Measurements from ENCODE around the gene NUDT14. TPM values are rescaled to one million over a fixed set of nuclear protein-coding genes. Genes with fewer than 3 reads are reported as not detected.

NUDT14 gene
- total RNA-seq, 1 donor from 2014 or later: 44.8 TPM

DNA sequence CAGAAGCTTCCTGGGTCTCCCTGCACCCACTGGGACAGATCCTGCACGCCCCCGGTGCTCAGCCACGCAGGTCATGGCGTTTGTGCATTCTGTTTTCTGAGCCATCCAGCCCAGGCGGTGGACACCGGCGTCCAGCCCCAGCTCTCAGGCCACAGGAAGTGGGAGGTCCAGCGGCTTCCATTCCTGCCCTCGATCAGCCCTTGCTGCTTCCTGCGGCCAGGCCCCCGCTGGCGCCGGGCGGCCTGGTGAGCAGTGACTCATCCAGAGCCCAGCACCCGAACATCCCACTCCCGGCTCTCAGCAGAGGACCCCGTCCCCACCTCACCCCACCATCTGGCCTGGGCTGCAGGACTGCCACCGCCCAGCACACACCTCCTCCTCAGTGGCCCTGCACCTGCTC is 18.0 kb upstream of the NUDT14 start:
- peak; percentile 44 for DNase-seq (ENCODE audit: low read depth, low spot score)

DNA sequence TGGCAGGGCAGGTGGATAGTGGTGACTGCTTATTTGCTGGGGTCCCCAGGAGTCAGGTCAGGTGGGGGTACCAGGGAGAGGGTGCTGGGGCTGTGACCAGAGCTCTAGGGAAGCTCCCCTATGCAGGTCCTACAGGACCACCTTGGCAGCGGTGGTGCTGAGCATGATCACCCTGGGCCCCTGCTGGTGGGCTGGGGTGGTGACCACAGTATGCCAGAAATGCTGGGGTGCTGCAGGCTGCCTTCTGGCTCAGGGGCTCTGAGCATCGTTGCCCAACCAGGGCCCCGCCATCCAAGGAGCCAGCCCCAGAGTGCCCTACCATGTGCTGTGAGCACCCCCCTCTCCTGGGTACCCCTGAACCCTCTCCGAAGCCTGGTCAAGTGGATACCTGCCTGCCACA is 17.5 kb upstream of the NUDT14 start:
- no peak for DNase-seq (ENCODE audit: low read depth, low spot score)

DNA sequence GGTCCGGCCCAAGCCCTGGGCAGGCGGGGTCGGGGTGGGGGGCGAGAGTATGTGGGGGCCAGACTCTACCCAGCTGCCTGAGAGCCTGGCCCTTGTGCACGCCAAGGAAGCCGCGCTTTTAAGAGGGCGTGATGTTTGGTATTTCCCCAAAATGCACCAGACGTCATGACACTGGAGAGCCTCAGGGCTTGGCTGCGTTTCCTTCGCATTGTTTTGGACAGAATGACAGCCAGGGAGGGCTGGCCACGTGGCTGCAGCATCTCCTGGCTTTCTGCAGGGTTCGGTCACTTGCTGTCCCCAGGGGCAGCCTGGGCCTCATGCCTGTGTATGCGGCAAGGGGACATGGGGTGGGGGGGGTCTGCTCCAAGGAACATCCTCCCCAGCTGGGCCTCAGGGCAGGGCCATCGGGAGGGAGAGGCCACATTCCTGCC is 16.1 kb upstream of the NUDT14 start:
- DNase-seq (ENCODE audit: low read depth, low spot score): no peak

DNA sequence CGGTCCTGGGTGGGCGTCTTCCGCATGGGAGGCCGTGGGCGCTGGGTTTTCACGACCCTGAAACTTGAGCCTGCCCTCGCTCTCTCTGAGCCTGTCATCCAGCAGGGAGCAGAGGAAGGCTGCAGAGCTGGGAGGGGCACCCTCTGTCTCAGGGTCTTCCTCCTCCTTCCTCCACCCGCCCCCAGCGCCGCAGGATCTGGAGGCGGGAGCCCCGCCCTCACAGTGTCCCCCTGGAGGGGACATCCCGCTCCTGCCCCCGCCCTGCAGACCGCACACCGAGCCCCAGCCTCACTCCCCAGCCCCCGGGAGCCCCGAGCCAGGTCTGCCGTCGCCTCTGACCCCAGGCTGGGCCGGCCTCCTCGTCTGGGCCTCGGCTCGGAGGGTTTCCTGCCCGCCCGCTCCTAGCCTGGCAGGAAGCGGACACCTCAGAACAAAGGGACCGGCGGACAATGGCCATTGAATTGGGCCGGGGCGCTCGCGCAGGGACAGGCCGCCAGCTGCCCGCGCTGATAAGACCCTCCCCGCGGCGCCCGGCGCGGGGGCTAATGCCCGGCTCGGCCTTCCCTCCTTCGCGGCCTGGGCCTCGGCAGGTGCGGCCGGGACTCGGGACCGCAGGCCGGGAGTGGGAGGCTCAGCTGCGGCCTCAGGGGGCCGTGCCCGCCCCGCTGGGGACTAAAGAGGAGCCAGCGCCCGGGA is 15.3 kb upstream of the NUDT14 start:
- DNase-seq (ENCODE audit: low read depth, low spot score): no peak

DNA sequence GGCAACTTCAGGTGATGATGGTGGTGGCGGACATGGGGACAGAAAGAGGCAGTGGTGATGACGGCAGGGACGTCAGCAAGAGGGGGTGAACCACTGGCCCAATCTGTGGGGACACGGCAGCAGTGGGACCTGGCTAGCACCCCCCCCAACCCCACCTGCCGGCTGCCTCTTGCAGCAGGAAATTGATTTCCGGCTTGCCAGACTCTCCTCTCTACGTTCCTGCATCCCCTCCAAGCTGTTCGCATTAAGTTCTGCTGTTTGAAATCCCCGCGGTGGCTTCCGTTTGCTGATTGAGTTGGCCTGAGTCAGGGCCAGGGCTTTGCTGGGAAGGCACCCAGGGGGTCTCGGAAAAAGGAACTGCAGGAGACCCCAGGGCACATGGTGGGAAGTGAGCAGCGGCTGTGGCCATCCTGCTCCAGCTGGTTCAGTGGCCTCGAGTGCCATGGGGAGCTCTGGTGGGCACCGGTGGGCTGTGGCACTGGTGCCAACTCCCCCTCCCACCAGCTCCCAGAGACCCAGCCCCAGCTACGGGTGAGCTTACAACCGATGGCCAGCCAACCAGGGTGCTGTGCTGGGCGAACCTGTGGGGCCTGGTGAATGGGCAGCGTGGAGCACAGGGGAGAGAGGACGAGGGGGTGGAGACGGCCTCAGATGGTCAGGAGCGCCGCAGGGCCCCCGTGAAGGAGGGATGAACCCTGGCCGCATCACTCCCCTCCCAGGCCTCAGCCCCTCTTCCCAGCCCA is 14.6 kb upstream of the NUDT14 start:
- DNase-seq (ENCODE audit: low read depth, low spot score): no peak

DNA sequence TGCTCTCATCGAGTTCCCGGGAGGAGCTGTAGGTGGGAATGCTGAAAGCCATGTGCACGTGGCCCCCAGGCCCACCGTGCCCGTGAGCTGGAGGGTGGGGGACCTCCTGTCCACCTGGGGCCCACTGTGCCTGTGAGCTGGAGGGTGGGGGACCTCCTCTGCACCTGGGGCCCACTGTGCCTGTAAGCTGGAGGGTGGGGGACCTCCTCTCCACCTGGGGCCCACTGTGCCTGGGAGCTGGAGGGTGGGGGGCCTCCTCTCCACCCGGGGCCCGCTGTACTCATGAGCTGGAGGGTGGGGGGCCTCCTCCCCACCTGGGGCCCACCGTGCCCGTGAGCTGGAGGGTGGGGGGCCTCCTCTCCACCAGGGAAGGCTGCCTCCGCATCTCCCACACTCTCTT is 13.9 kb upstream of the NUDT14 start:
- no peak for DNase-seq (ENCODE audit: low read depth, low spot score)

DNA sequence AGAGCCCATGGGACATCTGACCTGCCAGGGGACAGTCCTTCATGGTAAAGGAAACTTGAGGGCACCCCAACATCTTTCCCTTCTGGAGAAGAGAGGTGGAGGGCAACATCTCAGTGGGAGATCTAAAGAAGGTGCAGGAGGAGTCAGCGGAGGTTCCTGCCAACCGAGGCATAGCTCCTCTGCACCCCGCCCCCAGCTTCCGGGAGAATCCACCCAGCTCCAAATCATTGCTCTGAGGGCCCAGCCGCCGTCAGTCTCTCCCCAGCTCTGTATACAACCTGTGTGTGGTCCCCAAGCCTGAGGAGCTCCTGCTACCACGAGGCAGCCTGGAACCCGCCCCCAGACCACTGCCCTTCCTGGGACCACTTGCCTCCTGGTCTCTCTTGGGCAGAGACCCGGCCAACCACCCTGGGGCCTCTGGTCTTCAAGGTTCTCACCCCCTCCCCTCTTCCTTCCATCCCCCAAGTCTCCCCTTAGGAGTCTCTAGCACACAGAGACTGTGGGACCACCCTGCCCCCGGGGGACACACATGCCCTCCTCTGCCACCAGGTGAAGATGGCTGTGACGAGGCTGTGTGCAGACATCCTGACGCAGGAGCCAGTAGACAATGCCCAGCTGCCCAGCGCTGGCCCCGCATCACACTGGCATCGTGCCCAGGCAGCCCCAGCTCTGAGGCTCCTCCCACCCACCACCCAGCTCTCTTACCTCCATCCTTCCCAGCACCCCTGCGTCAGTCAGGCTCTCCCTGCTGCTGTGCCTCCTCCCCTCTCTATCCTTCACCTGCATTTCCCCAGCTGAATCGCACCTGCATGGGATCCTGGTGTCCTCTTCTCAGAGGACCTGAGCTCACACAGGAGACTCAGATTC is 13.0 kb upstream of the NUDT14 start:
- DNase-seq (ENCODE audit: low read depth, low spot score): no peak

DNA sequence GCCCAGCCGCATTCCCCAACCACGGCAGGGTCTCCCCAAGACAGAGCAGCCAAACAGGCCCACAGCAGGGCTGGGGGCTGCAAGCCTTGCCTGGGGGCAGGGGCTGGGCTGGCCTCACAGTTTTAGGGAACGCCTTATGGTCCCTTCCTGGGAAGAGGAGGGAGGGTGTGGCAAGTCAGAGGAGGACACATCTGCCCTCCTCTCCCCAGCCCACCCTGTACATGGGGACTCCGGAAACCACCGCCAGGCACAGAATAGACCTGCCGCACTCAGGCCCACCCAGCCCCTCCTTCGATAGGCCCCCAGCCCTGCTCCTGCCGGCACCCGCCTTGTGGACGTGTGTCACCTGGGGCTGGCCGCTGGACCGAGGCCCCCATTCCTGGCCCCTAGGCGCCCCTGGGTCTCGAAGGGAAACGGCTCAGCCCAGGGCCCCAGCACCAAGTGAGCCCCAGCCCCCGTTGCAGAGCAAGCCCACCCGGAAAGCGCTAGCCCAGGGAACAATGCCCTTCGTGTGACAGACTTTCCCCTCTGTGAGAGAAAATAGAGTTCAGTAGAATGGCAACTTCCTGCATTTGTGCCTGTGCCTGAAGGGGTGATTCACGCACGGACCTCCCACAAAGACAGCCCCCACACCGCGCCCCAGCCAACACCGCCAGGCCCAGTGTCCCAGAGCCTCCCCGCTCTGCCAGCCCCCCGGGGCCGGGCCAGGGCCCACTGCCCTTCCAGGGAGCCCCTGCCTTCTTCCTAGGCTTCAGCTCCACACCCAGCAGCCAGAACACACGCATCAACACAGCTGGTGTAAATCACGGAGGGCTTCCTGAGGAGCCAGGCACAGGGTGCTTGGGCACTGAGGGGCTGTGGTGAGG is 12.0 kb upstream of the NUDT14 start:
- DNase-seq (ENCODE audit: low read depth, low spot score): peak; percentile 66

DNA sequence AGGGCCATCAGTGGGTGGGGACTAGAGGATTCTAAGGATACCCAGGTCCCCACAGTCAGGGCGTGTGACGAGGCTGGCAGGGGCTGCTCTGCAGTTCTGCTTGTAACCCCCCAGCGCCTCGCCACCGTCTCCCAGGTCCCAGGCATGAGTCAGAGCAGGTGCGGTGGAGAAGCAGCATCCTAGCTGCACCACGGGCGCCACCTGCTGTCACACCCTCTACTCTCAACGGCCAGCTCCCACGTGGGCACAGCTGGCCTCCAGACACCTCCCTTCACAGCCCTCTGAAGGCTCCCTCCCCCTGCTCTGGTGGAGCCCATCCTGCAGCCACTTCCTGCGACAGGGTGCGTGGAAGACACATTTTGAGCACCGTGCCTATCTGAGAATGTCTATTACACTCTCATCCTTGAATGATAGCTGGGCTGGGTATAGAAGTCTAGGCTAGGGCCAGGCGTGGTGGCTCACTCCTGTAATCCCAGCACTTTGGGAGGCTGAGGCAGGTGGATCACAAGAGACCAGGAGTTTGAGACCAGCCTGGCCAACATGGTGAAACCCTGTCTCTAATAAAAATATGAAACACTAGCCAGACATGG is 6.9 kb upstream of the NUDT14 start:
- DNase-seq (ENCODE audit: low read depth, low spot score): no peak

DNA sequence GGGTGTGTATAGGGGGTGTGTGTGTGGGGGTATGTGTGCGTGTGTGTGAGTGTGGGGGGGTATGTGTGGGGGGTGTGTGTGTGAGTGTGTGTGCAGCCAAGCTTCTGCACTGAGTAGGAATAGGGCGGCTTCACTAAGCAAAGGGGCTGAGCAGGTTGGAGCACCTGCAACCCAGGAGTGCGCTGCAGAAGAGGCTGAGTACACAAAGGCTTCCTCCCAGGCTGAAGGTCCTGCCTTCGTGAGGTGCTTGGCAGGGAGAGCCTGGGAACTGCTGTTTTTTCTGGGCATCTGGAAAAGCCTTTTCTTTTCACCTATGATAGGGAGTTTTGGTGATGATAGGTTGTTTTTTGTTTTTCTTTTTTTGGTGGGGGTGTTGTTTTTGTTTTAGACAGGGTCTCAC is 6.0 kb upstream of the NUDT14 start:
- no peak for DNase-seq (ENCODE audit: low read depth, low spot score)

DNA sequence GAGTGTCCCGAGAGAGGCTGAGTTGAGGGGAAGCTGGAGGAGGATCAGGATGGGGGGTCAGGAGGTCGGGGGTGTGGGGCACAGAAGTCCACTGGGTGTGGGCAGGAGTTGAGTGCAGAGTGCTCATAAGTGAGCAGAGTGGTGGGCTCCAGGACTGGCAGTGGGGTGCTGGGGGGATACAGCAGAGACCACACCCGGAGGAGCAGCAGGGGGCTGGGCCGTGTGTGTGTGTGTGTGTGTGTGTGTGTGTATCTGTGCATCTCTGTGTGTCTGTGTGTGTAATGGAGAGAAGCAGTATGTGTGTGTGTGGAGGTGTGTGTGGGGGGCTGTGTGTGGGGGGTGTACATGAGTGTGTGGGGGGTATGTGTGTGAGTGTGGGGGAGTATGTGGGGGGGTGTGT is 4.9 kb upstream of the NUDT14 start:
- no peak for DNase-seq (ENCODE audit: low read depth, low spot score)

DNA sequence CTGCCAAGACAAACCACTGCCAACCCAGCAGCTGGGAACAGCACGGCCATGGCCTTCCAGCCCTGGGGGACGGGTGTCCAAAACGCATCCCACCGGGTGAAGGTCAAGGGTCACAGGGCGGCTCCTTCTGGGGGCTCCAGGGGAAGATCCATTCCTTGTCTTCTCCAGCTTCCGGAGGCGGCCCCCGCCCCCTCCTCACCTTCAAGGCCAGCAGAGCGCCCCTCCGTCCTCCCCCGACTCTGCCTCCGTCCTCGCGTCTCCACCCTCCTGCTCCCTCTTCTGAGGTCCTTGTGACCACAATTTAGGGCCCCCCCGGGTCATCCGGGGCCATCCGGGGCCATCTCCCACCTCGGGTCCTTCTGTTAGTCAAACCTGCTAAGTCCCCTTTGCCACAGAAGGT is 3.9 kb upstream of the NUDT14 start:
- DNase-seq (ENCODE audit: low read depth, low spot score): no peak

DNA sequence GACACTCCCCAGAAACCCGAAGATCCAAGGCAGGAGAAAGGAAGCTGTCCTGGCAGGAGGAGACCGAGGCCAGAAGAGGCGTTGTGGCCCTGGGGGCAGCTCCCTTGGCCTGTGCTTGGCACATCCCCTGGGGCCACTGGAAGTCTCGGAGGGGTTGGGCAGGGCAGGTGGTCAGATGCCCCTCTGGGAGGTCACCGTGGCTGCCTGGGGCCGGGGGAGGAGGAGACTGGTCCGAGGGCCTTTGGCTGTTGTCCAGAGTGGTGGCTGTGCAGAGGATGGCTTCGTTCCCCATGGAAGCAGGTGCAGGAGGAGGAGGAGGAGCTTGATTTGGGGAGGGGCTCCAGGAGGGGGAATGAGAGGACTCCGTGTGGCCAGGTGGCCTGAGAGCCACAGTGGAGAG is 3.3 kb upstream of the NUDT14 start:
- no peak for DNase-seq (ENCODE audit: low read depth, low spot score)

DNA sequence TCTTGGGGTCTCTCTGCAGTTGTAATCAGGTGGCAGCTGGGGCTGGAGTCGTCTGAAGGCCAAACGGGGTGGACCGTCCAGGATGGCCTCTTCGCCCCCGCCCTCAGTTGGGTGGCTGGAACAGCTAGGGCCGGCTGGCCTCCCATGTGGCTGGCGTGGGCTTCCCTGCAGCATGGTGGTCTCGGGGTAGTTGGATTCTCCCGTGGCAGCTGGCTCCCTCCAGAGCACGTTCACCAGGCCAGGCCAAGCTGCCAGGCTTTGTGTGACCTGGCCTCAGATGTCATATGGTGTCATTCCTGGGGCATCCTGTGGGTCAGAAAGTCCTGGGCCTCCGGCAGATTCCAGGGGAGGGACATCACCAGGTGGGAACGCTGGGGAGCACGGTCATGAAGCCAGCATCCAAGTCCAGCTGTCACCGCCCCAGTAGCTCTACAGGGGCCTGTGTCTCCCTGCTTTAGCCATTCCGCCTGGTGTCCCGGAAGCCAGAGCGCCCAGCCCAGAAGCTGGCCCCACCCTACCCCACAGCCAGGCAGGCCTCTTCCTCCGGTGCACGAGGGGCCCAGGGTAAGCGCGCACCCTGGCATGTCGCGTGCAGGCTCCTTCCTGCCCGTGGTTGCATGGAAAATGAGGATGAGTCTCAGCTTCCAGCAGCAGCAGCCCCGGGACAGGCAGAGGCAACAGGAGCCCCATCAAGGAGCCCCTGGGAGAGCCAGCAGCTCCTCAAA is 1.3 kb upstream of the NUDT14 start:
- no peak for DNase-seq (ENCODE audit: low read depth, low spot score)

DNA sequence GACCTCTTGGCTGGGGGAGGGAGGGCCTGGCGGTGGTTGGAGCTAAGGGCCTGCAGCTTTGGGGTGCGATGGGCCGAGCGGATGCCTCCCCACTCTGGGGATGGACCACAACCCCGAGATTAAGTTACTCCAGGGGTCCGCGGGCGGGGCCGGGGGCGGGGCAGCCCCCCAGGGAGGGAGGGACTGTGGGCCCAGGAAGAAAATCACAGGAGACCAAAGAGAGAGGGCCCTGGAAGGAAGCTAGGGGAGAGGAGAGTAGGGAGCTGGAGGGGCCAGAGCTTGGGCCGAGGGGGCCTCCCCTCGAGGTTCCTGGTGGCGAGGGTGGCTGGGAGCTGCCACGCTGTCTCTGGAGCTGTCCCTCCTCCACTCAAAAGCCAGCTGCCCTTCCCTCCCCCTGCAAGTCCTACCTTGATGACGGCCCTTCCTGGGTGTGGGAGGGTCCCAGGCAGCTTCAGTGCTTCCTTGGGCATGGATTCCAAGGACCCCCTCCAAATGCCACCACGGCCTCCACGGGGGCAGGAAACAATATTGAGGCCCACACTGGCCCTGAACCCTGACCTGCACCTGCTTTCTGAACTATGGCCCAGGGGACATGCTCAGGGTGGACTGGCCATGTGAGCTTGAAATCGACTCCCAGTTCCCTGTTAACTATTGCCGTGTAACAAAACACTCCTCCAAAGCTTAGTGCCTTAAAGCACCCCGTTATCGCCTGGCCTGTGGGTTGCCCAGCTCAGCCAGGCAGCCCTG is 610 bp upstream of the NUDT14 start:
- no peak for DNase-seq (ENCODE audit: low read depth, low spot score)

DNA sequence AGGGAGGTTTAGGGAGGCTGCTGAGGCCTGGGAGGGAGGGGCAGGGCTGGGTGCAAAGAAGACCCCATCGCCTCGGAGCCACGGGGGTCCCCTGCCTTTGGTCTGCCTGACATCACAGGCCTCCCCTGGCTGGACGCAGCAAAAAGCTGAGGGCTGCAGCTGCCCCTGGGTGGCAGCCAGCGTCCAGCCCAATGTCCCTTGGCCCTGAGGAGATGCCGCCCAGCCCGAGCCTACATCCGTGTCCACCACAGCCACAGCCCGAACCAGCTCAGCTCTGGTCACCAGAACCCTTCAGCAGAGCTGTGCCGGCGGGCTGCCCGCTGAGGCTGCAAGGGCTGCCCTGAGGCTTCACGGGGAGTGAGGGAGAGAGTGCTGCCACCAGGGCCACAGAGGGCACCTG is 1.9 kb downstream of the NUDT14 start:
- DNase-seq (ENCODE audit: low read depth, low spot score): no peak

DNA sequence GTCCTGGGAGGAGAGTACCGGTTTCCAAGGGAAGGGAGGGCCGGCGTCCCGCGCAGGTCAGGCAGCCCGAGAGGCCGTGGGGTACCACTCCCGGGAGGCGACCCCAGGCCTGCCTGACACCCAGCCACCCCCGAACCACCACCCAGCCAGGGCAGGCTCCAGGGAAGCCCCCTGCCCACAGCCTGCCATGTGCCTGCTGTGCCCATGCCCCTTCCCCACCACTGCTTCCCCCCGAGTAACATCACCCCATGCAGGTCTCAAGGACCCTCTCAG is 2.3 kb downstream of the NUDT14 start:
- DNase-seq (ENCODE audit: low read depth, low spot score): no peak

DNA sequence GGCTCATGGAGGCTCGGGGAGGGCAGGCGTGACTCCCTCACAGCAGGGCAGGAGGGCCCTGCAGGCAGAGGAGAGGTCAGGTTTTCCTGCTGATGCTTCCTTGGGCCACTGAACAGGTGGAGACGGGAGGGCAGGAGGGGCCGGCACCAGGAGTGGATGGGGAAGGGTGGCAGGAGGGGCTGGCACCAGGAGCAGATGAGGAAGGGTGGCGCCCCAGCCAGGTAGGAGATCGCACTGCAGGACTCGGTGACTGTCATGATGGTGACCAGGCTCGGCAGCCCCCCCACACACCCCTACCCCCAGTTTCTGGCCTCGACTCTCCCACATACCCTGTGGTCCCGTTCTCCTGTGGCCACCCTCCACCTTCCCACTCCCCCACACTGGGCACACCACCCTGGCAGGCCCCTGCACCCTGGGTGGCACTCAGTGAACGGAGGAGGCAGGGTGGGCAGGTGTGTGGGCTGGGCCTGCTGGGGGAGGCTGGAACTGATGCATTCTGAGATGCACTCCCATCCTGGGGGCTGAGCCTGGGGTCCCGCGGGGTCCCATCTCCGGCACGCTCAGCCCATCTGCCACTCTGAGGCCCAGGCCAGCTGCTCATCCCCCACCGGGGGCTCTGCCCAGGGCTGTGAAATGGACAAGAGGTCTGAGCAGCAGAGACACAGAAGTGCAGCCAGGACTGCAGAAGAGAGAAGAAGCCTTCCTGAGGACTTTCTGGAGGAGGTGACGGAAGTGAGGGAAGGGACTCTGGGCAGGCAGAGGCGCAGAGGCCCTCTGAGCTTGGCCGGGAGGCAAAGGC is 2.8 kb downstream of the NUDT14 start:
- DNase-seq (ENCODE audit: low read depth, low spot score): no peak

DNA sequence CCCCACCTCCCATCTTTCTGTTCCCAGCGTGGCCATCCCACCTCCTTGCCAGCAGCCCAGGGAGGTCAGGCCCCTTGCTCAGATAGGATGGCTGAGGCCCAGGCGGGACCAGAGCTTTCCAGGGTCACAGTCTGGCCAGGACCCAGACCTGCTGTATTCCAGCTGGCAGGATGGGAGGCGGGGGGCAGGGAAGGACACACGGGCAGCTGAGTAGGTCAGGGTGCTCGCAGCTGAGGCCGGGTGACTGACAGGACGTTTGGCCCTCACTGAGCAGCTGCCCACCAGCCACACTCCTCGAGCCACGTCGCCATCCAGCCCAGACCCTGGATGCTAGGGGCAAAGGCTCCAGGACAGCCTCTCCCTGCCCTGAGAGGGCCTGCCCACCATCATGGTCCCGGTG is 4.0 kb downstream of the NUDT14 start:
- no peak for DNase-seq (ENCODE audit: low read depth, low spot score)

Data from pulmonary artery endothelial cell (primary cell).